Activated CD8-positive, alpha-beta T cell treated with anti-CD3 and anti-CD28 coated beads for 36 hours (primary cell): ENCODE measurements around the gene NKX2-1. TPM values are rescaled to one million over a fixed set of nuclear protein-coding genes. Genes with fewer than 3 reads are reported as not detected.

Experiments used
- ATAC-seq: fragments of 200-7000 bp; cut with Tn5 transposase; one replicate; pipeline ENCODE4 v1.10.0; 2021; ENCODE audit warnings: mild to moderate bottlenecking, moderate library complexity
- CTCF ChIA-PET: fragments of 350-600 bp; sonication (Branson Sonifier 250); formaldehyde crosslinking; loops from one replicate; lab custom pipeline; 2021; ENCODE audit warnings: antibody characterized with exemption; lab: Charles Lee
- POLR2A ChIA-PET: fragments of 350-600 bp; sonication (Branson Sonifier 250); formaldehyde crosslinking; loops from one replicate; lab custom pipeline; 2021; ENCODE audit warnings: antibody characterized with exemption; lab: Charles Lee
- DNase-seq: peaks from one replicate; pipeline ENCODE4 v3.0.0-alpha.2; 2020
- H3K27ac Mint-ChIP-seq: one replicate; pipeline ENCODE4 v1.8.0; 2021; ENCODE audit warnings: mild to moderate bottlenecking, mixed read lengths
- H3K27me3 Mint-ChIP-seq: one replicate; pipeline ENCODE4 v1.8.0; 2021; ENCODE audit warnings: mixed read lengths
- H3K36me3 Mint-ChIP-seq: one replicate; pipeline ENCODE4 v1.8.0; 2021; ENCODE audit warnings: low read depth, mixed read lengths
- H3K4me1 Mint-ChIP-seq: one replicate; pipeline ENCODE4 v1.8.0; 2021; ENCODE audit warnings: low read depth, mixed read lengths
- H3K4me3 Mint-ChIP-seq: one replicate; pipeline ENCODE4 v1.8.0; 2021; ENCODE audit warnings: mild to moderate bottlenecking, moderate library complexity, mixed read lengths
- H3K9me3 Mint-ChIP-seq: one replicate; pipeline ENCODE4 v1.8.0; 2021; ENCODE audit warnings: mixed read lengths
- CTCF ChIP-seq: fragments of 200-600 bp; IDR thresholded peaks from one replicate; pipeline ENCODE4 v1.8.0; 2022; ENCODE audit warnings: antibody characterized with exemption, mild to moderate bottlenecking
- intact Hi-C: fragments of 100-400 bp; cut with micrococcal nuclease; formaldehyde crosslinking; loops from one replicate; pipeline ENCODE4 v1.10.0; 2022
- total RNA-seq, 2 experiments: library from RNA; stranded (reverse); gene quantifications; one replicate each; pipeline ENCODE4 v1.2.3, GENCODE V29; 2021

The NKX2-1 gene
- total RNA-seq, 2 experiments from 2014 or later = 0.25 TPM; not detected in 1

GRCh38 chr14:36511981-36512584 is 7.9 kb downstream of the NKX2-1 start:
- ChIA-PET POLR2A (no interaction called here), CTCF (interaction anchor here (1.3 kb wide), 1 partner anchor 11 kb away, joined by 3 read pairs; no protein-coding TSS in a partner anchor)
- intact Hi-C loops = no loop called here
- H3K9me3 Mint-ChIP-seq = peaks cover 2% of the 10 kb centered on the region
- H3K4me1 Mint-ChIP-seq = no peaks in the 10 kb centered on the region
- H3K27me3 Mint-ChIP-seq = peaks cover 86% of the 10 kb centered on the region
- H3K4me3 Mint-ChIP-seq = no peak overlapping the region
- no peak for ATAC-seq
- H3K27ac Mint-ChIP-seq = no peak overlapping the region
- TF ChIP-seq CTCF = no peak
- H3K36me3 Mint-ChIP-seq = no peaks in the 10 kb centered on the region
- DNase-seq = no peak

GRCh38 chr14:36510874-36511273 is 9.2 kb downstream of the NKX2-1 start:
- no peak overlapping the region for H3K4me3 Mint-ChIP-seq
- ATAC-seq = no peak
- peaks cover 2% of the 10 kb centered on the region for H3K36me3 Mint-ChIP-seq
- ChIA-PET CTCF (no interaction called here), POLR2A (no interaction called here)
- no peak for DNase-seq
- no peak for TF ChIP-seq CTCF
- H3K9me3 Mint-ChIP-seq = peaks cover 2% of the 10 kb centered on the region
- intact Hi-C loops = no loop called here
- H3K27ac Mint-ChIP-seq = no peak overlapping the region
- H3K4me1 Mint-ChIP-seq = no peaks in the 10 kb centered on the region
- peaks cover 88% of the 10 kb centered on the region for H3K27me3 Mint-ChIP-seq

- H3K27ac Mint-ChIP-seq = no peak overlapping the region
- ChIA-PET POLR2A (interaction anchor here (0.5 kb wide), 1 partner anchor 190 kb away, joined by 3 read pairs; the partner anchor contains the start of gene MBIP), CTCF (interaction anchor here (1.1 kb wide), 1 partner anchor 103 kb away, joined by 3 read pairs; no protein-coding TSS in a partner anchor)
- DNase-seq (no peak), ATAC-seq (no peak)
- peaks cover 2% of the 10 kb centered on the region for H3K36me3 Mint-ChIP-seq
- H3K4me3 Mint-ChIP-seq = no peak overlapping the region
- intact Hi-C loops = no loop called here
- H3K27me3 Mint-ChIP-seq = peaks cover 85% of the 10 kb centered on the region
- H3K4me1 Mint-ChIP-seq = no peaks in the 10 kb centered on the region
- no peak for TF ChIP-seq CTCF
- H3K9me3 Mint-ChIP-seq = peaks cover 2% of the 10 kb centered on the region
Observed at GRCh38 chr14:36510078-36510799, 9.8 kb downstream of the NKX2-1 start.

- CTCF ChIA-PET = interaction anchor here (0.7 to 1.3 kb wide), 5 partner anchors 13 to 432 kb away, joined by 3 read pairs; no protein-coding TSS in a partner anchor
- no peak overlapping the region for H3K4me3 Mint-ChIP-seq
- H3K4me1 Mint-ChIP-seq = peaks cover 8% of the 10 kb centered on the region
- H3K9me3 Mint-ChIP-seq = peaks cover 2% of the 10 kb centered on the region
- DNase-seq (no peak), ATAC-seq (no peak)
- no peak for TF ChIP-seq CTCF
- POLR2A ChIA-PET = no interaction called here
- intact Hi-C loops = loop anchor here (5.0 kb wide), 1 partner anchor 148 kb away; no protein-coding TSS in a partner anchor
- H3K27ac Mint-ChIP-seq = no peak overlapping the region
- H3K27me3 Mint-ChIP-seq = peaks cover 85% of the 10 kb centered on the region
- peaks cover 2% of the 10 kb centered on the region for H3K36me3 Mint-ChIP-seq
Observed at GRCh38 chr14:36509069-36509917, 10.7 kb downstream of the NKX2-1 start.
